Right renal pelvis (tissue), 4 donors: ENCODE measurements around the gene CEP95. TPM values are rescaled to one million over a fixed set of nuclear protein-coding genes. Genes with fewer than 3 reads are reported as not detected.

Experiments
- DNase-seq, 4 donors: peaks; one replicate each; pipeline ENCODE4 v3.0.0-alpha.2; 2013; ENCODE audit warnings: low read depth in 4 of 4, low spot score in 3 of 4, missing footprints in 1 of 4
- polyA plus RNA-seq, 4 donors: library from polyadenylated mRNA; unstranded; fragments of 120-200 nt; gene quantifications; one replicate each; pipeline ENCODE4 v1.2.1, GENCODE V29; 2013; ENCODE audit not compliant: insufficient read length in 4 of 4

CEP95 gene
- polyA plus RNA-seq, 4 donors, result 81.9 to 123 (median 98.2) TPM

- no peak for DNase-seq
Observed at GRCh38 chr17:64509179-64509578, 2.4 kb downstream of the CEP95 start.

DNA sequence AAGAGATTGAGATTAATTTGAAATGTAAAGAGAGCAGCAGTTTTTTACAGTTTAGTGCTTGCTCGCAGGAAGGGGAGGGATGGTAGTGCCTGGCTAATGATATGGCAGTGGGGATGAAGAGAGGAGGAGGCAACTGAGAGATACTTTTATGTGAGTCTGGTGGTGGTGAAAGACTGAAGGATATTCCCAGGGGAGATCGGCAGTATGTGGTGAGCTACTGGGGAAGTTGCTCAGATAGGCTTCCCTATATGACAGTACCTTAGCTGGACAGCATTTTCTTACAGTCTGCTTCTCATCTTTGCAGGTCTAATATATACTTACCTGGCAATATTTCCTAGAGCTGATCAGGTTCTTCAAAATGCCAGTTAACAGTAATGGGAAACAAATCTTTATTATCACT, 8.6 kb downstream of the CEP95 start:
- DNase-seq, result no peak

DNA sequence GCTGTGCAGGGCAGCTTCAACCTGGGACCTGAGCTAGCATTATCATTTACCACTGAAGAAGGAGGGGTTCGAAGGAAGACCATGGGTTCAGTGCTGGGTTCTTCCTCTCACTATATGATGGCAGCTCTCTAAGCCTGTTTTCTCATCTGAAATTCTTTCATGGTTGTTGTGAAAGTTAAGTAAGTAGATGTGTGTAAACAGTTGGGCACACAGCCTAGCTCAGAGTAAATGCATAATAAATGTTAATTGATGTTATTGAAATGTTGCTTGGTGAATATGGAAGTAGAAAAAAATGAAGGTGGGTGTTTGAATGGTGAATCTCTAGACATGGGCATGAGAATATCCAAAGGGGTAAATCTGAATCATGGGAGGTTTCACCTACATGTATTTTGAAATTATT, 9.1 kb downstream of the CEP95 start:
- no peak for DNase-seq

DNA sequence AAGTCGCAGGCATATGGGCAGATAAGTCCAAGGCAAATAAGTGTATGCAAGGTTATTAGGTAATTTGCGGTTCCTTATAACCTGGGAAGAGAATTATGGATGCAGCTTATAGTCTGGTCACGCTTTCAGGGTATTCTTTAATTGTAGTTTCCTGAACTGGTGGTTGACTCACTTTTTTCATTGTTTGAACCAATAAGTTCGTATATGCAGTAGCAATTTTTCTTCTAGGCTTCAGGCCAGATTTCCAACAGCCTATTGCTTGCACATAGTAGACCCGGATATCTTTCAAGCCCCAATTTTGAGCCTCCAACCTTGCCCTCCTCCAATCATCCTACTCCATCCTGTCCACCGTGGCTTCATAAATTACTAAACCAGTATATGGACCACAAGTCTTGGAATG, 12.8 kb downstream of the CEP95 start:
- DNase-seq, result no peak

DNA sequence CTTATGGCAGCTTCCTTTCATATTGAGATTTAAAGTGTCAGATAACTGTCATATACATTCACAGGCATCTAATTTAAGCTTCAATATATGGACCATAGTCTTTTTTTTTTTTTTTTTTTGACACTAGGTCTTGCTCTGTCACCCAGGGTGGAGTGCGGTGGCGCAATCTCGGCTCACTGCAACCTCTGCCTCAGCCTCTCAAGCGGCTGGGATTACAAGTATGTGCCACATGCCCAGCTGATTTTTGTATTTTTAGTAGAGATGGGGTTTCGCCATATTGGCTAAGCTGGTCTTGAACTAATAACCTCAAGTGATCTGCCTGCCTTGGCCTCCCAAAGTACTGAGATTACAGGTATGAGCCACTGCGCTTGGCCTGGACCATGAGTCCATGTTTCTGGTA, 13.6 kb downstream of the CEP95 start:
- no peak for DNase-seq

- DNase-seq, result no peak
Observed at GRCh38 chr17:64527914-64528313, 21.1 kb downstream of the CEP95 start.

DNA sequence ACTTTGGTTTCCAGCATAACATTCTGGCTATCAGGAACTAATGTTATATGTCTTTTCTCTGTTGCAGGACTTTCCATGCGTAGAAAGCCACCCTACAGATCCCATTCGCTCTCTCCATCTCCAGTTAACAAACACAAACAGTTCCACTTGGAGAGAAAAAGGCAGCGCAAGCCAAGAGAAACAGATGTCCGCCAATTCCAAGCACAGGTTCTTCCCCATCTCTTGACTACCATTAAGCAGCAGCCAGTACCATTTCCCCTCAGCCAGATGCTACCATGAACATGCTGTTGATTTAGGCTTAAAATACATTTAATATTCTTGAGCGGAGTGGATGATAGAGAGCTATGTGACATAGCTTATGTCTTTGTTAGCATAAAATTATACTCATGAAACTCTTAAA, 22.4 kb downstream of the CEP95 start:
- DNase-seq, result no peak

DNA sequence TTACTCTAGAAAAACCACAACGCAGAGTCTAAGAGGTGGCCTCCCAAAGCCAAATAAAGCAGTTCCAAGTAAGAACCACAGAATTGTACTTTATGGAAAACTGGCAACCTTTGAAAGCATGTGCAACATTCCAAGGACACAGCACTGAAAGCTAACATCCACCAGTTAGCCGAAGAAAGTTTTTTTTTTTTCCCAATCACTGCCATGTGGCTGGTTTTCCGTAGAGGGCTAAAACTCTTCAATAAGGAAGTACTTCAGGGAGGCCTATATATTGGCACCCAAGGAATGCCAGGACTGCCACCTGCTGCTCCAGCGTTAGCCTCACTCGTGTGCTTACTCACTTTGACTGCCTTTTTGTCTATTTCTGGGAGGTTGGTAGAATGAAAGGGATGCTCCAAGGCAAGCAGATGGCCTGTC, 25.2 kb downstream of the CEP95 start:
- DNase-seq, result no peak

DNA sequence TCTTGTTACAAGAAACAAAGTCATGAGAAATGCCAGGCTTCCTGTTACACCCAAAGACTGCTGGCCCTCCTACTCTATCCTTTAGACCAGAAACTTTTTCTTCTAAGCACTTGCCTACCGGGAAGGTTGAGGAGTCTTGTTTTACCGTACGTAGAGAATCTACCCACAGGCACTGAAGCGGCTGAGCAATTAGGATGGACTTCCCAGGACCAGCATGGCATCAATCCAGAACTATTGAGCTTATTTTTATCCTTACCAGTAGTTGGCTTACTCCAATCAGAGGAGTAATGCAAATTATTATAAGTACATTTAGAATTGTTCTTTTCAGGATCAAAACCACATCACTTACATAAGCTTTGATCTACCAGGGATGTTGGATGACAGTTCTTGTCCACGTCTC, 25.6 kb downstream of the CEP95 start:
- DNase-seq, result no peak

DNA sequence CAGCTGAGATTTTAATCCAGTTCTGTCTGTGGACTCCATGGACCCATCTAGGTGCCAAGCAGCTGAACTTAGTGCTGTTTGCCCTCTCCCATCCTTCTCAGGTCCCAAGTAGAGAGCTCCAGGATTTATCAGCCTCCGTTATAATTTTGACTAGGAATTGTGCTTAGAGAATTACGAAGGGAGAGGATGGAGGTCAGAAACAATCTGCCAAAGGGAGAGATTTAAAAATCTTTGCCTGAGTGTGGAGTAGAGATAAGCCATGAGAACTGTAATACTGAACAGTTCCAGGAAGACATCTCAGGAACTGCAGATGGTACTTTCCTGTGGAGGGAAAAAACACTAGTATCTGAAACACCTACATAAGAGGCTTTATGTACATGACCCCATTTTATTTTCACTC, 27.0 kb downstream of the CEP95 start:
- DNase-seq, result no peak

DNA sequence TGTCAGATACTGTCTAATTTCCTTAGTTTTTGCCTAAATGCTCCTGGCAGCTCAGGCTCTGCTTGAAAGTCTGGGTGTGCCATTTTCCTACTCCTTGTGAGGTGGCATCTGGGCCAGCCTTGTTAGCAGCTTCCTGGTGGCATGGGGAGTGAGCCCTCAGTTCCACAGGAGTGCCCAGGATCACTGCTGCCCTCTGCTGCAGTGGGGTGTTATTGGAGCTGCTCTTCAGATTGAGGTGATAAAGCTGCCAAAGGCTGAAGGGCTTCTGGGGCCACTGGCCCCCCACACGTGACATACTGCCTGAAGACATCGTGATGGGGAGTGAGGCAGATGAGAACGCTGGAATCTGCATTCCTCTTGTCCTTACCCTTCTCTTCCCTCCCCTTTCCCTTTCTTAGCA, 27.4 kb downstream of the CEP95 start:
- DNase-seq, result no peak

DNA sequence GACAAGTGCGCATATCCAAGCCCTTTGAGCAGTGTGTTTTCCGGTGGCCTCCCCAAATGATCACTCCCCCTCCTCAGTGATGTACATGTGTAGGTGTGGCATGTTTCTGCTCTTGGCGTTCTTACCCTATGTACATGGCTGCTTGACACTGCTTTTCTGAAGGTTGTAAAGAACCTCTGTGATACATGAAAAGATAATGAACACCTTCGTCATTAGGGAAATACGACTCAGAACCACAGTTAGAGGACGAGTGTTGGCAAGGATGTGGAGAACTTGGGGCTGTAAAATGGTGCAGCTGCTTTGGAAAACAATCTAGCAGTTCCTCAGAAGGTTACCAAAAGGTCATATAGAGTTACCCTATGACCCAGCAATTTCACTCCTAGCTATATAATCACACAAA, 28.6 kb downstream of the CEP95 start:
- DNase-seq, result no peak

- no peak for DNase-seq
Observed at GRCh38 chr17:64536913-64537312, 30.1 kb downstream of the CEP95 start.

DNA sequence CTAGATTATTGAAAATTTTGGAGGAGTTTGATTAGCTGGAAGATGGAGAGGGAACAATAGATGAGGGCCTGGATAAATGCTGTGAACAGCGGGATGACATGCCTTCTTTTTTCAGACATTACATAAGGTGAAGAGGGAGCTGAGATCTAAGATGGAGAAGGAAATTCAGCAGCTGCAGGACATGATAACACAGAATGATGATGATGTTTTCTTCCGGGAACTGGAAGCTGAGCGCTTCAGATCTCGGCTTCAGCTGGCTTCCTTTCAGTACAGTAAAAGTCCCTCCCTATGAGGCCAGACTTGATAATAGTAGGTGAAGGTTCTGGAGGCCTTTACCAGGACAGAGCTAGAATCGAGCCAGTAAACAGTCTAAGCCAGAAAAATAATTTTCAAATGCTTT, 30.7 kb downstream of the CEP95 start:
- no peak for DNase-seq

DNA sequence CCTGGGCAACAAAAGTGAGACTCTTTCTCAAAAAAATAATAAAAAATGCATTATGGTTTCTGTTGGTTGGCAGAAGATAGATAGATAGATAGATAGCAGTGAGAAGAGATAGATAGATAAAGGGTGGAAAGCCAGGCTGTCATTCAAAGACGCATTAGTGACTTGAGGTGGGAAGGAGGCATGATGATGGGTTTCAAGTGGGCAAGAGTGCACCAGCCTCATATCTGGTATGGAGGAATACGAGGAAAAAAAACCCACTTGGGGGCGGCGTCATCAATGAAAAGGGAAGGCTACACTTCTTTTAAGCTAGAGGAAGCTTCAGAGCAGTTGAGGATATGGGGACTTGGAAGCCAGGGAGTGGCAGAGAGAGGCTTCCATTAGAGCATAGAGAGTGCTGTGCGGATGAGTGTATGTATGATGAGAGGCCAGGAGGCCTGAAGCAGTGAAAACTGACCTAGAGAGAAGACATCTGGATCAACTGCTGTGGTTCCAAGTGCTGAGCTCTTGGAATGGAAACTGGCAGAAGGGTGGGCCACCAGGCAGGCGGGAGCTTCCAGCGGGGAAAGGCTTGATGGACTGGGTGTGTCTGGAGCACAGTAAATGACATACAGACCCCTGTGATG, 31.8 kb downstream of the CEP95 start:
- no peak for DNase-seq

DNA sequence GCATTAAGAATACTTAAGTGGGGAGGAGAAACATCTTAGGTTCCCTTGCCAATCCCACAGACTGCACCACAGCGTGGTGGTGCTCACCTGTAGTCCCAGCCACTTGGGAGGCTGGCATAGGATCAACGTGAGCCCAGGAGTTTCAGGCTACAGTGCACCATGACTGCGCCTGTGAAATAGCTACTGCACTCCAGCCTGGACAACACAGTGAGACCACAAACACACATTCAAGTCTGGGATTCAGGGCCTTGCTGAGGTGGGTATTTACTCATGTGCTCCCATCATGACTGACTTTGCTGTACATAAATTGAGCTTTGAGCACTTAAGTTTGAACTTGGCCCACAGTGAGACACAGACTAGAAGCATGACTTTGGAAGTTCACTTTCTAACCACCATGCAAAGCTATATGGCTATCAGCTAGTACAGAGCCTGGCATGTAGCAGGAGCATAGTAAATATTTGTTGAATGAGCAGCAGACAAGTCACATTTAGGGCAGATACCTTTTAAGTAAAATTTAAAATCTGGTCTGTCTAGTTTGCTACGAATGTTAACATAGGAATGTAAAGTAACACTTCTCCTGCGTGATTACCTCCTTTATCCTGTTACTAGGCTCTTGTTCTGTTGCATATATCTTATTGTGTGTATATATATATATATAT, 33.5 kb downstream of the CEP95 start:
- no peak for DNase-seq

DNA sequence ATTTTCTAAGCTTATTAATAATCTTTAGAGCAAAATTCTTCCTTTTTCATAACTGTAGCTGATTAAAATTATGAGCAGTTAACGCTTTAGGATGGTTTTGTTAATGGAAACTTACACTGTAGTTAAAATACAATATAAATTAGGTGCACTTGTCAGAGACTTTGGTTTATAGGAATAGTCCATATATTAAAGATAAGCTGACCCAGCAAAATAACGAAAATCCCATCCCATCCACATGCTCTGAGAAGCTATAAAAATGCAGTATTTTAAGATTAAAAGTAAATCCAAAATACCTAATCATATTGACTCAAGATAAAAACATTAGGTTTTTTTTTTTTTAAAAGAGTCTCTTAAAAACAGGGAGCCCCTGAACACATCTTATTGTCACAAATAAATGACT, 38.0 kb downstream of the CEP95 start:
- no peak for DNase-seq

- DNase-seq, result no peak
Observed at GRCh38 chr17:64546716-64547115, 39.9 kb downstream of the CEP95 start.

DNA sequence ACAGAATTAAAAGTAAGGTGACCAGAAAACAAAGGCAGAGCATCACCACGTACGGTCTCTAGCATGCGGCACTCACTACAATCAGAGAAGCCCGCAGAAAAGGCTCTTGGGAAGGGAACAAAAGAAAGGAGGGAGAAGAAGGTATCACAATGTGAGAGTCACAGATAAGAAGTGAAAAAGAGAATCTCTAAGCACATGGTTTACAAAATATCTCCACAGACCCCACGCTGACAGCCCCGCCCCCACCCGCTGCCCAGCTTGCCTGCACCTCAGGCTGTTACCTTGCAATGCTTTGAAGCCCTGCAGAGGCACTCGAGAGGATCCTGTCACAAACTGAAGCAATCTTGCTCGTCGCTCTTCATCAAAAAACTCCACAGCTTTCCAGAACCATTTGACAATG, 40.5 kb downstream of the CEP95 start:
- DNase-seq, result no peak

- DNase-seq, result no peak
Observed at GRCh38 chr17:64551461-64551860, 44.7 kb downstream of the CEP95 start.

DNA sequence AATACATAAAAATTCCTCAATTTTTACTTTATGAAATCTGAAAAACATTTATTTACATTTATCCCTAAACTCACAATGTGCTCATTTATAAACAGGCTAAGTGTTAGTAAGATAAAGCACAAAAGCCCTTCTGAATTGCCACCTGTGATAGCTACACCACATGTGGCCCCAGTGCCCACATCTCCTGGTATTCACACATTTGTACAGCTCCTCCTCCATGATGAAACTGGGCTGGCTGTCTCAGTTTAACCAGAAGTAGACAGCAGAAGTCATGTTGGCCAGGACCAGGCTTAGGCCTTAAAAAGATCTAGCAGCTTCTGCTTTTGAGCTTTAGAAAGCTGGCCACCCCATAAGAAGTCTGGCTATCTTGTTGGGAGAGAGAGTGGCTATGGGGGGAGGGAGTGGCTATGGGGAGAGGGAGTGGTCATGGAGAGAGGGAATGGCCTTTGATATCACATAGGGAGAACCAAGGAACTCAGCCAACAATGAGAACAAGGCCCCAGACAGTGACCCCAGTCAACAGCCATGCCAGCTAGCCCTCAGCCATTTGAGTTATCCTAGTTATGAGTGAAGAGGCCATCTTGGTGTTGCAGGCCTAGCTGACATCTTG, 47.4 kb downstream of the CEP95 start:
- no peak for DNase-seq

DNA sequence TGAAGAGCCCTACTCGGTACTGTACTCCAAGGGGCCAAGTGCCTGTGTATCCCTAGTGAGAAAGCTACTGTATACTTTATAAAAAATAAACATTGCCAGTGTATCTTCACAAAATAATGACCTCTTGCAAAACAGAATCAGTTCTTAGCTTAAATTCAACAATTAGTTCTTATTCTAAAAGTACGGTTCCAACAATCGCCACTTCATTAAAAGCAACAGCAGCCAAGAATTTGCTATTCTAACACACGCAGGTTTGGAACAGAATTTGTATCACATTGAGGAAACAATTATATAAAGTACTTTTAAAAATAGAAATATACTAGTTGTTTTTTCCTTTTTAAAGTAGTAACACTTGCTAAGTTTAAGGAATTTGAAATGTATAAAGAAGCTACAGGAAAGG, 48.5 kb downstream of the CEP95 start:
- no peak for DNase-seq
